OCI-LY3 (cell line): ENCODE measurements around the gene USB1.
A peak's percentile ranks its signal among the peaks of the same experiment; 100 is the strongest.

Experiments used
- H2AFZ ChIP-seq: fragments of 200-600, 300-600 bp; shearing (Covaris generic); 2 replicates; pipeline ENCODE4 v1.6.0; 2014; ENCODE audit warnings: antibody characterized with exemption, low read depth, low read length
- H3K27ac ChIP-seq: fragments of 200-600, 300-600 bp; sonication (generic); 2 replicates; pipeline ENCODE4 v1.5.1; 2014; ENCODE audit warnings: mild to moderate bottlenecking, low read length, moderate library complexity, mixed read lengths
- H3K27me3 ChIP-seq: fragments of 200-600, 300-600 bp; sonication (generic); 2 replicates; pipeline ENCODE4 v1.6.1; 2014; ENCODE audit warnings: low read depth, low read length, mixed read lengths
- H3K36me3 ChIP-seq: fragments of 200-600, 300-600 bp; sonication (generic); replicated peaks from 2 replicates; pipeline ENCODE3; 2014; ENCODE audit warnings: low read depth, low read length, mixed read lengths
- H3K4me1 ChIP-seq: fragments of 300-600, 200-600 bp; sonication (generic); 2 replicates; pipeline ENCODE4 v1.6.1; 2014; ENCODE audit warnings: low read length, mixed read lengths
- H3K4me2 ChIP-seq: fragments of 200-600, 300-600 bp; sonication (generic); 2 replicates; pipeline ENCODE4 v1.6.1; 2014; ENCODE audit warnings: low read length, mixed read lengths
- H3K4me3 ChIP-seq: fragments of 300-600, 200-600 bp; sonication (generic); 2 replicates; pipeline ENCODE4 v1.5.1; 2014; ENCODE audit warnings: antibody characterized with exemption, mild to moderate bottlenecking, low read length, moderate library complexity
- H3K79me2 ChIP-seq: fragments of 300-600, 200-600 bp; shearing (Covaris generic); 2 replicates; pipeline ENCODE4 v1.6.1; 2014; ENCODE audit warnings: mild to moderate bottlenecking, low read length, mixed read lengths
- H3K9ac ChIP-seq: fragments of 300-600, 200-600 bp; shearing (Covaris generic); 2 replicates; pipeline ENCODE4 v1.6.0; 2014; ENCODE audit warnings: mild to moderate bottlenecking, low read length, moderate library complexity
- H3K9me3 ChIP-seq: fragments of 200-600, 300-600 bp; shearing (Covaris generic); 2 replicates; pipeline ENCODE4 v1.6.1; 2014; ENCODE audit warnings: low read length, mixed read lengths; ENCODE audit not compliant: insufficient read depth
- H4K20me1 ChIP-seq: fragments of 200-600, 300-600 bp; sonication (generic); 2 replicates; pipeline ENCODE4 v1.6.1; 2016; ENCODE audit warnings: low read length, mixed read lengths; ENCODE audit not compliant: insufficient read depth
- EZH2phosphoT487 ChIP-seq: fragments of 200-600 bp; shearing (Covaris generic); IDR thresholded peaks from 2 replicates; pipeline ENCODE4 v1.6.1; 2018; ENCODE audit warnings: antibody characterized with exemption, mixed run types, low read depth
- TF ChIP-seq, protein P1 (sequence below): fragments of 200-600, 300-600 bp; sonication (generic); IDR thresholded peaks from 2 replicates; pipeline ENCODE4 v1.5.1; 2014; ENCODE audit warnings: antibody characterized with exemption, low read length, low read depth

Gene USB1

DNA sequence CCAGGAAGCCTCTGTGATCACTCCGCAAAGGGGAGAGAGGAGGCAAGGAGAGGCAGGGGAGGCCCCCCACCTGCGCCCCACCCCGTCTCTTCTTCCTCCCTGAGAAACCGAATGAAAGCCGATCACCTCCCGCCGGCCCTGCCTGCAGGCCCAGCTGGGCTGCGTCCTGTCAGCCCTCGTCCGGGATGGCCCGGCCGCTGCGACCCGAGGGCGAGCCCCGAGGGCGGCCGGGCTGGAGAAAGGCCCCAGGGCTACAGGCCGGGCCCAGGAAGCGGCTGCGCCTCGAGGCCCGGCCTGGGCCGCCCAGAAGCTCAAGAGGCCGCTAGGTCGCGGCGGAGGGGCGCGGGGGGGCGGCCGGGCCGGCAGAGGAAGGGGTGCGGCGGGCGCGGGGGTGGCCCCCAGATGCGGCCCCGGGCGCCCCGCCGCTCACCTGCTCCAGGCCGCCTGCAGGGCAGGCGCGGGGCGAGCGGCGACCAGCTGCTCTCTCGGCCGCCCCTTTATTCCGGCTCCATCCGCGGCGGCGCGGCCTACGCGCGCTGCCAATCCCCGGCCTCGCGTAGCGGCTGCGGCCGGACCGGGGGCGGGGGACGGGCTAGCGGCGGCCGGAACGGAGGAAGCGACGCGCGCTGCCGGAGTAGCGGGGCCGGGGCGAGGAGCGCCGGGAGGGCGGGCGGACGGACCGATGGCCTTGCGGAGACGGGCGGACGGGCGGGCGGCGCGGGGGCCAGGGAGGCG is 1.1 kb upstream of the USB1 start, which contains the start of gene ZNF319:
TSS of gene ZNF319 (minus strand) at position 702 of the 735 bp plus-strand sequence. CDS start 2,407 bp downstream, outside the sequence.
- TF ChIP-seq EZH2phosphoT487: no peak
- TF ChIP-seq, protein P1, sequence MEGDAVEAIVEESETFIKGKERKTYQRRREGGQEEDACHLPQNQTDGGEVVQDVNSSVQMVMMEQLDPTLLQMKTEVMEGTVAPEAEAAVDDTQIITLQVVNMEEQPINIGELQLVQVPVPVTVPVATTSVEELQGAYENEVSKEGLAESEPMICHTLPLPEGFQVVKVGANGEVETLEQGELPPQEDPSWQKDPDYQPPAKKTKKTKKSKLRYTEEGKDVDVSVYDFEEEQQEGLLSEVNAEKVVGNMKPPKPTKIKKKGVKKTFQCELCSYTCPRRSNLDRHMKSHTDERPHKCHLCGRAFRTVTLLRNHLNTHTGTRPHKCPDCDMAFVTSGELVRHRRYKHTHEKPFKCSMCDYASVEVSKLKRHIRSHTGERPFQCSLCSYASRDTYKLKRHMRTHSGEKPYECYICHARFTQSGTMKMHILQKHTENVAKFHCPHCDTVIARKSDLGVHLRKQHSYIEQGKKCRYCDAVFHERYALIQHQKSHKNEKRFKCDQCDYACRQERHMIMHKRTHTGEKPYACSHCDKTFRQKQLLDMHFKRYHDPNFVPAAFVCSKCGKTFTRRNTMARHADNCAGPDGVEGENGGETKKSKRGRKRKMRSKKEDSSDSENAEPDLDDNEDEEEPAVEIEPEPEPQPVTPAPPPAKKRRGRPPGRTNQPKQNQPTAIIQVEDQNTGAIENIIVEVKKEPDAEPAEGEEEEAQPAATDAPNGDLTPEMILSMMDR: no peak
- H3K27me3 ChIP-seq: no peaks in the 10 kb centered on the region
- peaks cover 3% of the 10 kb centered on the region; the same call in 1 of the 2 replicates for H3K79me2 ChIP-seq
- peak within 1 kb of the TSS; percentile 43 for H3K27ac ChIP-seq
- peak within 1 kb of the TSS; percentile 92 for H3K4me3 ChIP-seq
- H3K9me3 ChIP-seq: no peaks in the 10 kb centered on the region
- peaks cover 4% of the 10 kb centered on the region; the same call in 1 of the 2 replicates for H4K20me1 ChIP-seq
- peak within 1 kb of the TSS; percentile 90 for H3K4me2 ChIP-seq
- peak within 1 kb of the TSS; percentile 81 for H3K9ac ChIP-seq
- no peaks in the 10 kb centered on the region for H3K36me3 ChIP-seq
- peaks cover 22% of the 10 kb centered on the region for H3K4me1 ChIP-seq
- peak within 1 kb of the TSS; percentile 97 for H2AFZ ChIP-seq

DNA sequence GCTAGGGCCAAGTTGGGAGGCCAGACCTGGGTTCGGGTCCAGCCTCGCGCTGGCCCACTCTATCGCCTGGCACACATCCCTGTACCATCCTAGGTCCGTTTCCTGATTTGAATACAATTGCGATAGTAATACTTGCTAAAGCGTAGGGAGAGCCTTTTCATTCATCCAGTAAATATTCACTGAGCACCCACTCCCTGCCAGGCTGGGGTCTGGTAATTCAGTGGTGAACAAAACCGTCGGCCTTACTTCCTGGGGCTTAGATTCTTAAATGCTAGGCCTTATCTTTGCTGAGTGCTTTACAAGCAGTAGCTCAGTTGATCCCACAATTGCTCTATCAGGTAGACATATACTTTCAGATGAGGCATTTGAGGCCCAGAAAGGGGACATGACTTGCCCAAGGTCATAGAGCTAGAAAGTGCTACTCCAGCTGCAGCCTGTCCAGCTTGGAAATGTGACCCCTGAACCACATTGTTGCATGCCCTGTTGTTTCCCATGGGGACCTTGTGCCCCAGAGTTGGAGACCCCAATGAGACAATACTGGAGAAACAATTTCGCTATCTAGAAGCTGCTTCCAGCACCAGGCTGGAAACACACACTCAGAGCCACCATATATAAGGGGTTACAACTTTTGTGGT is 691 bp downstream of the USB1 start:
- Histone ChIP-seq H3K36me3 (peaks cover 7% of the 10 kb centered on the region), H3K9ac (peak overlapping the region; percentile 81), H3K27ac (no peak overlapping the region), H3K4me2 (peak overlapping the region; percentile 90), H2AFZ (no peak overlapping the region), H3K79me2 (peaks cover 3% of the 10 kb centered on the region; the same call in 1 of the 2 replicates), H3K27me3 (no peaks in the 10 kb centered on the region), H4K20me1 (no peaks in the 10 kb centered on the region), H3K4me3 (peak overlapping the region; percentile 92), H3K4me1 (peaks cover 22% of the 10 kb centered on the region), H3K9me3 (no peaks in the 10 kb centered on the region)
- no peak for TF ChIP-seq EZH2phosphoT487
- TF ChIP-seq, protein P1: no peak

DNA sequence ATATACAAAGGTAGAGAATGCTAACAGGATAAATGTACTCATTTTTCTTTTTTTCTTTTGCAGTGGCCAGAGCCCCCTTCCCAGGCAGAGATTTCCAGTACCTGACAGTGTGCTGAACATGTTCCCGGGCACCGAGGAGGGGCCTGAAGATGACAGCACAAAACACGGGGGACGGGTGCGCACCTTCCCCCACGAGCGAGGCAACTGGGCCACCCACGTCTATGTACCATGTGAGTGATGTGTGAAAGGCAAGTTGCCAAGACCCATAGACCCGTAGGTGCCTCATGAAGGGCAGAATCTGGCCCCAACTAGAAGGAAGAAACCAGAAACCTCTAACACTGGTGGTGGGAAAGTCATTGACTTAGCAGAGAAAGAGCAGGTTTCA is 1.2 kb downstream of the USB1 start:
- Histone ChIP-seq H3K4me3 (peak overlapping the region; percentile 92; the same call in 1 of the 2 replicates), H3K9me3 (no peaks in the 10 kb centered on the region)

More for the DNA sequence above, 1.2 kb downstream of the USB1 start:
- Histone ChIP-seq H3K9ac (no peak overlapping the region), H4K20me1 (no peaks in the 10 kb centered on the region), H3K36me3 (peaks cover 9% of the 10 kb centered on the region), H3K79me2 (peaks cover 3% of the 10 kb centered on the region; the same call in 1 of the 2 replicates), H3K27ac (no peak overlapping the region), H3K4me2 (peak overlapping the region; percentile 90; the same call in 1 of the 2 replicates), H3K27me3 (no peaks in the 10 kb centered on the region), H3K4me1 (peaks cover 22% of the 10 kb centered on the region), H2AFZ (no peak overlapping the region)
- TF ChIP-seq, protein P1: no peak
- no peak for TF ChIP-seq EZH2phosphoT487
